ENCODE results near the gene ZFX.
"Not testable (repeated sequence)": the region's sequence is repeated elsewhere in the genome, so short reads cannot be mapped to it uniquely, and the experiment has no call there.

The ZFX gene

DNA sequence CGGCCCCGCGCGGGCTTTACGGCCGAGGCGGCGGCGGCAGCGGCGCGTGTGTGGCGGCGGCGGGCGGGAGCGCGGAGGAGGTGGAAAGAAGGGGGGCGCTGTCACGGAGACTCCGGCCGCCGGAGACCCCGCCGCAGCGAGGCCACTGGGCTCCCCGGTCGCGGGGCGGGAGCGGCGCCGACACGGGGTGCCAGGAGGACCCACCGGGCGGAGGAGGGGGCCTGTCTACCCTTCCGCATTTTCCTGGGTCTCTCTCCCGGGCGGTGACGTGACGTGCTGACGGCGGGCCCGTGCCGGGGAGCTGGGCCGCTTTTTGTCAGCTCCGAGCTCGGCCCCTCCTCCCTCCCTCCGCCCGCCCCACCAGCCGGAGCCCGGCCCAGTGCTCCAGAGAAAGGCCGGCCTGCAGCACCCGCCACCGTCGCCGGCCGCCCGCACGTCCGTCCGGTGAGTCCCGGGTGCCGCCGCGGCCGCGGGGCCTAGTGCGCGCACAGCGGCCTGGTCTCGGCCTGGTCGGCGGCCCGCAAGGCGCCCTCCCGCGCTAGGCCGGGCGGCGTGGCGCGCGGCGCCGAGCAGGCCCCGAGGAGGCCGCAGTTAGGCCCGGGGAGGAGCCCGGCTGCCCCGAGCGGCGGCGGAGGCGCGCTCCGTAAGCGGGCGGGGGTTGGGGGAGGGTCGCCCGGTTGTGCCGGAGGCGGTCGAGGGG lies at the start of gene ZFX:
Gene ZFX (plus strand): TSS at position 379 of the 700 bp plus-strand sequence. CDS start 23,014 bp downstream, outside the sequence.
- DNase-seq, result peak; percentile 27

- DNase-seq, result no peak
Observed at GRCh38 chrX:24100713-24101112, 48.8 kb upstream of the ZFX start.

GRCh38 chrX:24110069-24110468 lies 39.5 kb upstream of the ZFX start:
- DNase-seq, result no peak

GRCh38 chrX:24113181-24113580 lies 36.3 kb upstream of the ZFX start:
- no peak for DNase-seq

GRCh38 chrX:24117258-24117657 lies 32.3 kb upstream of the ZFX start:
- DNase-seq, result no peak

- no peak for DNase-seq
Observed at GRCh38 chrX:24124244-24124799, 25.2 kb upstream of the ZFX start.

GRCh38 chrX:24125028-24125612 lies 24.4 kb upstream of the ZFX start:
- DNase-seq, result no peak

DNA sequence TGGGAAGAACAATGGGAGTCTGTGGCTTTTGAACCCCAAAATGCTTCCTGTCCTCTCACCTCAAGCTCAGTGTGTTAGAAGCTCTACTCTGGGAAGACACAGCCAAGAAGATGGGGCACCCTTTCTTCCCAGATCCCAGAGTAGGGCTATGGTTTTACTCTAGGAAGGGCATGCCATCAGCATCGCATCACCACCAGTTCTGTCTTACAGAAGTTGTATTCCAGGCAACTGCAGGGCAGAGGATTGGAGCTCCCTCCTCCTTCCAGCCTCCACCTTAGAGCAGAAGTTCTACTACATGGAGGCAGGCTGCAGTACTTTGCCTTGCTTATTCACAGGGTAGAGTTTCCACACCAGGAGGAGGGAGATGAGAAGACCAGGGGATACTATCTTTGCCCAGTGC lies 18.1 kb upstream of the ZFX start:
- no peak for DNase-seq

DNA sequence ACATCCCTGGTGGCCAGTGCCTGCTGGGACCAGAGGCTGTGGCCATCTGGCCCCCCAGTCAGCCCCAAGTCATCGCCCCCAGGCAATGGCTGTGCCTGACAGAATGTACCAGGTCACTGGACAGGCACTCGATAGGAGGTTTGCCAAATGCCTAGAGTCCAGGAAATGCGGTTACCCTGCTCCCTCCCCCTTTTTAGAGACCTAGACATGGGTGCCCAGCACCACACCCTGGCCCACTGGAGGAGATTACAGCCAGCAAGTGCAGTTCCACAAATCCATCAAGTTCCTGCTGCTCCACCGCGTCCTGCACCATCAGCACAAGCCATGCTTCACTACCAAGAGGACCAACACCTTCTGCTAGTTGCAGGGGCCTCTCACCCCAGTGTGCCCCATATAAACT lies 16.2 kb upstream of the ZFX start:
- DNase-seq, result peak; percentile 15

DNA sequence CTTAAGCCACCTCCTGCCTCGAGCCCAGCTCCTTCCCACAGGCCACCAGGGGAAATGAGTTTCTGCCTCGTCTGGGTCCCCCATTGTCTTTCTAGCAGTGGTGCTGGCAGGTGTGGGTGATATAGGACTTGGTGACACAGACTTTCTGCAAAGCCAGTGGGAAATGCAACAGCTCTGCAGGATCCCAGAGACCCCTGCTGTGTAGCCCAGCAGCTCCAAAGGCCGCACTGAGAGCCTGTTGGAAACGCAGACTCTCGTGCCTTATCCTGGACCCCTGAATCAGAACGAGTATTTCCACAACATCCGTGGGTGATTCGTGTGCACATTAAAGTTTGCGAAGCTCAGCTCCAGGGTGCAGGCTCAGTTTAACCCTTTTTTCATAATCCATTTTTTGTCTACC lies 13.8 kb upstream of the ZFX start:
- DNase-seq, result not testable (repeated sequence)

- DNase-seq, result no peak
Observed at GRCh38 chrX:24137192-24137591, 12.3 kb upstream of the ZFX start.

- DNase-seq, result not testable (repeated sequence)
Observed at GRCh38 chrX:24143982-24144381, 5.5 kb upstream of the ZFX start.

- no peak for DNase-seq
Observed at GRCh38 chrX:24144528-24144927, 5.0 kb upstream of the ZFX start.

DNA sequence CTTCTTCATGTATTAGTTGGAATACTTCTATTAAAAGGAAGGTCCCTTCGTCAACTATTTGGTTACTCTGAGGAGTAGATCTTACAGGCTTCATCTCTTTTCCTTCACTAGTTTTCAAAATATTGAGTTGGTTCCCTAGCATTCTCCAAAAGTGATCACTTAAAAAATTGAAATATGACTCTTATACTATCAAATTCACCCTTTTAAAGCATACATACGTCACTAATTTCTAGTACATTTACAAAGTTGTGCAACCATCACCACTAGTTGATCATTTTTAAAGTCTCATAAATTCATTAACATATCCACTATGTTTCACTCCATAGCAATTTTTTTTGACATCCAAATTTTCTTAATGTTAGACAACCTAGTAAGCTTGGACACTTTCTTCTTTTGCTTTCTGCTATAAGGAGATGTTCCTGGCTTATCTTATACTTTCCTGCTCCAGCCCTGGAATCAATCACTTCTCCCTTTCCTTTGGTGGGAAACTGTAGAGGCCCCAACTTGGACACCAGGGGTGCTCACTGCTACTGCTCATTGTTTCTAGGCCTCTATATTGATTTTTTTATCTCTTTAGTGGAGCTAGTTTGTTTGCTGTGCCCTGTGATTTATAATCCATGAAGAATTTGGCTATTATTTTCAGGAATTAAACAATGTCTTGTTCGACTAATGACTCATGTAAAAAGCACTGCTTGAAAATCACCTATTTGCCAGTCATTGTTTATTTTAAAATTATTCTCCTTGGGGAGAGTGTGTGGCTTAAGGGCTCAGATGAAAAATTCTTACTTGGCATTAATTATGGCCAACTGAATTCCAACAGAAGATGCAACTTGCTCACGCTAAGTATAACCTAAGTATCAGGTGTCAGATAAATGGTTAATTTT lies 4.0 kb upstream of the ZFX start:
- DNase-seq, result no peak

DNA sequence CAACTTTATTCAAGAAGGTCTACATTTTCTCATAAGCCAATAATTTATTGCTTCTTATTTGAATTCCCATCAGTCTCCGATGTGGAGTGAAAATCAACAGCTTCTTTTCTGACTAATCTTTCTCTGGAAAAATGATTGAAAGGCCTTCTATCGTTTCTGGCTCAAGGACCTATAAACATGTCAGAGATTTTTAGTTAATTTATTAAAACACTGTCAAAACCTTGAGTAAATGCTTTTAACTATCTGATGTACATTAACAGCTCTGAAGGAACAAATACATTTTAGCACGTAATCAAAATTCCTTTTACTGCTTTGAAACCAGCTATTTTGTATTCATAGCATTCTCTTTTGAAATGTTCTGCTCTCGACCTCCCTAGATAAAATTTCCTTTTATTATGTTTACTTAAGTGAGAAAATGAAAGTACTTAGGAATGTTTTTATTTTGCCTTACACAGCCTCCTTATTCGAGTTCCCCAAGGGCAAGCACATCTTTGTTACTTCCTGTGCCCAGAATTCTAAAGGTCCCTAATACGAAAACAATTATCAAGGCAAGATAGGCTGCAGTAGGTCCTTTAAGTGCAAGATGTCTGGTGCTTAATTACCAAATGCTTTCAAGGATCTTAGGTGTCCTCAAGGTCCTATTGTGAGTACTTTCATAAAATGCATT lies 3.1 kb upstream of the ZFX start:
- no peak for DNase-seq

DNA sequence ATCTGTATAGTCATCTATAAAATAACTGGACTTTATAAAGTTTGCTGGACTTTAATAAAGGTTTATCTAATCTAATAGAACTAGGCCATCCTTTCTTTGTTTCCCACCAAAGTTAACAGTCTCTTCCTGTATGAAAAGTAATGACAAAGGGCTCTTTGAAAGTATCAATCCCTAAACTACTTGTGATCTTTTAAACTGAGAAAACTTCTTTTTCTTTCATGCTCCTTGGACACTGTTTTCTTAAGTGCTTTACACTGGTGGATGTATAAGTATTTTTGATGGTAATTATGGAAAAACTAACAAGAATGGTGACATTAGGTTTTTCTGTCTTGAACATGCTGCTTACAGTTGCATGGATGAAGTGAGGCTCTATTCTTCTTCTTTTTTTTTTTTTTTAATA lies 2.4 kb upstream of the ZFX start:
- DNase-seq, result no peak

GRCh38 chrX:24148121-24148520 lies 1.4 kb upstream of the ZFX start:
- no peak for DNase-seq

- peak; percentile 5 for DNase-seq
Observed at GRCh38 chrX:24148535-24149350, 786 bp upstream of the ZFX start.

DNA sequence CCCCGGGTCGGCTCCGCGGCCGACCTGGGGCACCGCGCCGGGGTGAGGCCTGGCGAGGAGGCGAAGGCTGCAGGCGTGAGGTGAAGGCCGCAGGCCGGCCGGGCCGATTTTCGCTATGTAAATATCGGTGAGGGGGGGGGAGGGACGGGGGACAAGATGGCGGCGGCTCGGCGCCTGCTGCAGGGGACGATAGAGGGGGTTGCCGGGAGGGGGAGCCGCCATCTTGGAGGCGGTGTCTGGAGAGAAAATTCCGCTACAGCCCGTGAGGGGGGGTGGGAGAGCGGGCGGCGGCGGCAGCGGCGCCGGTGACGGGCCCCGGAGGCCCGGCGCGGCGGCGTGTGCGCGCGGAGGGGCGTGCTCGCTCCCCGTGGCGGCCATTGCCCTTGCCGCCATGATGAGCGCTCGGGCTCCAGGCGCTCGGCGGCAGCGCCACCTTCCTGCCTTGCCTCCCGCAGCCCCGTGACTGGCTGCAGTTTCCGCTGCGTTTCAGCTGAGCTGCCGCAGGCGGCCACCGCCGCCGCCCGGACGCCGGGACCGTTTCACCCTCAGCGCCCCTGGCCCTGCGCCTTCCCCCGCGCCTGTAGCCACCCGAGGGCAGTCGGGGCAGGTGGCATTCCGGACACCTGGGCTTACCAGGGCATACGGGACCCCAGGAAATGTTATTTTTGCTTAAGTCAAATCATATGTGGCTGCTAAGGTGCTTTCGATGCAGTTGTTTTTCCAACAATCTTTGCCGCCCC lies 692 bp downstream of the ZFX start:
- peak; percentile 65 for DNase-seq

DNA sequence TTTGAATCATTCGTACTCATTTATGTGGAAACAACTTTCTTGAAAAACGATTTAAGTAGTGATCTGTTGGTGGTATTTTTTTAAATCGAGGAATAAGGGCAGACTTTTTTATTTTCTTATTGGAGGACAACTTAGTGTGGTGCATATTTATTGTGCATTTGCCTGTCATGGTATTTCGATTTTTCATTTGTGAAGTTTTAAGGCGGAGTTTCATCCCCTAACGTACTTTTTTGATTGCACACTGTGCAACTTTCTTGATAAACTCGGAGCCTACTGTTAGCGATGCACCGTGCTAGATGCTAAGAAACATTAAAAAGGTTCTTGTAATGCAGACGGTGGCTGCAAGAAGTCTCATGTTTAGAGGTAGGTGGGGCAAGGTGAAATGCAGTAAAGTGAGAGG lies 1.4 kb downstream of the ZFX start:
- DNase-seq, result no peak

DNA sequence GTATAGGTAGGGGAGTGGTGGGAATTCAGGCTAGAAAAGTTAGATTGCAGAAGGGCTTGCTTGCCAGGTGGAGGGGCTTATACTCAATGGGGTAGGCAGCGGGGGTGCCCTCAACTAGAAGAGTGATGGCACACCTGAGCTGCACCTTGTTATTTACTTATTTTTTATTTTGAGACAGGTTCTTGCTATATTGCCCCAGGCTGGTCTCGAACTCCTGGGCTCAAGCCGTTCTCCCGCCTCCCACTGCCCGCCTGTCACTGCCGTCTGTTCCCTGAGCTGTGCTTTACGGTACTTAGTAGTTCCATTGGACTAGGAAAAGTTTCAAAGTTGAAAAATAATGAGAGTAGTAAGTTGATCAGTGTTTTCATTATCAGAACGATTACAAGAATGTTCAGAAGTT lies 2.0 kb downstream of the ZFX start:
- DNase-seq, result no peak
